ENCODE data around the gene PRND.
"Not testable (repeated sequence)": the region's sequence is repeated elsewhere in the genome, so short reads cannot be mapped to it uniquely, and the experiment has no call there.

Gene PRND, protein sequence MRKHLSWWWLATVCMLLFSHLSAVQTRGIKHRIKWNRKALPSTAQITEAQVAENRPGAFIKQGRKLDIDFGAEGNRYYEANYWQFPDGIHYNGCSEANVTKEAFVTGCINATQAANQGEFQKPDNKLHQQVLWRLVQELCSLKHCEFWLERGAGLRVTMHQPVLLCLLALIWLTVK
- total RNA-seq = 0 to 0.10 (median 0) reads per million in 18 experiments

DNA sequence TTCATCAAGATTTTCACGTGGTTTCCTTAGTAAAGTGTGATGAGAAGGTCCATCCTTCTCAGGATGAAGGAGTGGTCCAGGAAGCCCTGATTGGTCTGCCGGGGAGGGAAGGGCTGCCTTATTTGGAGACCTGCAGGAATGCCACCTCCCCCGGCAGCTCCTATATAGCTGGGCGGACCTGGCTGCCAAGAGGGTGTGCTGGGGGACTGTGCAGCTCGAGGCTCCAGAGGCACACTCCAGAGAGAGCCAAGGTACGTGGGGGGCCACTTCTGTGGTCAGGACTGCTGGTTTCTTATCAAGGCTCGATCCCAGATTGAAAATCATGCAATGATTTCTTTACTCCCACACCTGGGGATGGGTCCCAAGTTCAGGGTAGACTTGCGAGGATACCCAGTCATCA, at the start of gene PRND:
TSS of gene PRND (plus strand) at position 191 of the 400 bp plus-strand sequence. CDS start 2,643 bp downstream, outside the sequence.
- DNase-seq = no peak

DNA sequence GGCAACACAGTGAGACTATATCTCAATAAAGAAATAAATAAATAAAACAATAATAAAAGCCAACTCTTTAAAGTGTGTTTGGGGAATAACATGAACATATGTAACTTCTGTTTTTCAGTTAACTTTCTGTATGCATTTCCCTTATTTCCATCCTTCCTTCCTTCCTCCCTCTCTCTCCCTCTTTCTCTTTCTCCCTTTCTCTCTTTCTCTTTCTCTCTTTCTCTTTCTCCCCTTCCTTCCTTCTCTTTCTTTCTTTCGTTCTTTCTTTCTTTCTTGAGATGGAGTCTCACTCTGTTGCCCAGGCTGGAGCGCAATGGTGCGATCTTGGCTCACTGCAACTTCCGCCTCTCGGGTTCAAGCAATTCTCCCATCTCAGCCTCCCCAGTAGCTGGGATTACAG, 48.8 kb upstream of the PRND start:
- no peak for DNase-seq

DNA sequence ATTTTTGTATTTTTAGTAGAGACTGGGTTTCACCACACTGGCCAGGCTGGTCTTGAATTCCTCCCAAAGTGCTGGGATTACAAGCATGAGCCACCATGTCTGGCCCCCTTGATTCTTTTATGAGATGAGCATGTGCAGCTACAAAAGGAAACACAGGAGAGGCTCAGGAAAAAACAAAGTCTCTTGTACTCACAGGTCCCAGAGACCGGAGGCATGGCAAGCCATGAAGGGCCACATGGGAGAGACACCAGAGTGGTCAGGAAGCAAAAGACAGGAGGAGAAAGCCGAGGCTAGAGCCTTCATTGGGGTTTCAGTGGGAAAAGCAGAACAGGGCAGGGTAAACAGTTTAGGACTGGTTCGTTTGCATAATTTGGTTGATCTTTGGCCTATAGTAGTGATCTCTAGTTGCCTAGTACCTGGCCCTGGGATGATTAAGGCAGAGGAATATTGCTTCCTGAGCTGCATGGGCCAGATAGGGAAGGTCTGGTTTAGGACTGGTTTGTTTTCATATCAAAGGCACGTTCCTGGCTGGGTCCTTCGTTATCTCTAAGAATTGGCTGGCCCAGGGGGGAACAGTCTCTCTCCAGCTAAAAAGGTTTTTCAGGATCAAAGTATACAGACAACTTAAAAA, 48.2 kb upstream of the PRND start:
- DNase-seq = no peak

DNA sequence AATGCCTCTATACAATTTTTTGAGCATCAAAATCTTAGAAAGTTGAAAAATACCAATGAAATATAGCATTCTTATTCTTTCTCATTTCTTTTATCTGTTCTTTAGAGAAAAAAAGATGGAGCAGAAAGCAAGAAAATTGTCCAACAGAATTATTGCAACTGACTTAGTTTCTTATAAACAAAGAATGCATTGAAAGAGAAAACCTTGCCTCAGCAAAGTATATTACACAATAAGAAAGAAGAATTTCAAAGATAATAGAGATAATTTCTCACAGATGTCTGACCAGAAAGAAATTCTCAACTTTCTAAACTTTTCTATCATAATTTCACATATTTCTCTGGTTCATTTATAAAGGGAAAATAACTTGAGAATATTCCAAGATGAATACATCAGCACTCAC, 47.0 kb upstream of the PRND start:
- DNase-seq = no peak

DNA sequence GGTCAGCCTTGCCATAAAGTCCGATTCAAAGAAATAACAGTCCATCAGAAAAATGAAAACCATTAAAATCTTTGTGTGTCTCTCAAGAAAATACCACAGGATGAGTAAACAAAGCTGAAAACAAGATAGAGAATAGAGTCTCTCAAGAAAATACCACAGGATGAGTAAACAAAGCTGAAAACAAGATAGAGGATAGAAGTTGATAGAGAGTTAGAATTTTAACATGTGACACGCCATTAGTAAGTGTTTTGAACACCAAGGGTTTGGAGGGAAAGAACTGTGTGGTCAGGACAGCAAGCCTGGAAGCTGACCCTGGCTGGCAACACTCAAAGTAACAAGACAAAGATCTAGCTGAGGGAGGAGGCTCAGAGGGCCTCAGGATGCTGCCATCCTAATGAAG, 43.9 kb upstream of the PRND start:
- DNase-seq = no peak

DNA sequence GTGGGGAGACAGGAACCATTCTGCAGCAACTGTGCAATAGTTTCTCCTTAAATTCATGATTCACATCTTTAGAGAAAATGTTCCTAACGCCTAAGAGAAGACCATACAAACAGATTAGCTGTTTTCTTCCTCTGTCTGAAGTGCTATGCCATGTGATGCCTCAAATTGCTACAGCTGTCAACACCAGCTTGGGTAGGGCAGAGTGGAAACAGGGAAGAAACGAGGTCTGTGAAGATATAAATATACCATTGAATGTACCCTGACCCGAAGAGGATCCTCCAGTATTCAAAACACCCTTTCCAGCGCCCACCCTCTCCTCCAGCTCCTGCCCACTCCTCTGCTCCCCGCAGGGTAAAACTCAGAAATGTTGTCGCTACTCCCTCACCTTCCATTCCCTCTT, 40.3 kb upstream of the PRND start:
- peak; percentile 30 to 62 for DNase-seq

DNA sequence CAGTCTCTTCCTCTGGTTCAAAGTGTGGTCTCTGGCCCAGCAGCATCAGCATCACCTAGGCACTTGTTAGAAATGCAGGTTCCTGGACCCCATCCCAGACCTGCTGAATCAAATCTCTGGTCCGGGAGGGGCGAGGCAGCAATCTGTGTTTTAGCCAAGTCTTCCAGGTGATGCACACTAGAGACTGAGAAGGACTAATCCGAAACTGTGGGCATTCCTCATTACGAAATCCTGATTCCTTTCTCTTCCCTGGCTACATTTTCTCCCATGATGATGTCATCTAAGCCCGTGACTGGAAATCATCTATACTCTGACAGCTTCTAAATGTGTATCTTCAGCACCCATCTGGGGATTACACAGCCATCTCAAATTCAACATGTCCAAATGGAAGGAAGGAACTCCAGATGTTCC, 39.7 kb upstream of the PRND start:
- no peak for DNase-seq

DNA sequence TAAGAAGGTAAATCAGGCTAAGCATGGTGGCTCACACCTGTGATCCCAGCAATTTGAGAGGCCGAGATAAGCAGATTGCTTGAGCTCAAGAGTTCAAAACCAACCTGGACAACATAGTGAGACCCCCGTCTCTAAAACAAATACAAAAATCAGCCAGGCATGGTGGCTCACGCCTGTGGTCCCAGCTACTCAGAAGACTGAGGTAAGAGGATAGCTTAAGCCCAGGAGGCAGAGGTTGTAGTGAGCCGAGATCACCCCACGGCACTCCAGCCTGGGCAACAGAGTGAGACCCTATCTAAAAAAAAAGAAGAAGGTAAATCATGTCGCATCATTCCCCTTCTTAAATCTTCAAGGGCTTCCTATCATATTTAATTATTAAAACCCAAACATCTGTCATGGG, 39.0 kb upstream of the PRND start:
- DNase-seq = no peak

DNA sequence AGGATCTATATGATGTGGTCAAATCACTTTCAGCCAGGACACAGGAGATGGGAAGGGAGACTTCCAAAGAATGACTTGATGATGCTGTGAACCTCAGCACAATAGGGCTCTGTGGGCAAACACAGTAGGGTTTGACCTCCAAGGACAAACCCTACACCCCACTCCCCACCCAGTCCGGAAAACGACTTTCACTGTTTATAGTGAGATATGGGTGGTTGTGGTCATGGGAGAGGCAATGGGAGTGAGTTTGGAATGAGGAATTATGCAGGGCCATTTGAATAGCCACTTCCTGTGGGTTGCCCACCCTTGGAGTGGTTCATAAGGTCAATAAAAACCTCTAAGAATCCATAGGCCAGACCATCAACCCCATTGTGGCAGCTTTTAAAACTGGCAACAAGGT, 38.4 kb upstream of the PRND start:
- no peak for DNase-seq

DNA sequence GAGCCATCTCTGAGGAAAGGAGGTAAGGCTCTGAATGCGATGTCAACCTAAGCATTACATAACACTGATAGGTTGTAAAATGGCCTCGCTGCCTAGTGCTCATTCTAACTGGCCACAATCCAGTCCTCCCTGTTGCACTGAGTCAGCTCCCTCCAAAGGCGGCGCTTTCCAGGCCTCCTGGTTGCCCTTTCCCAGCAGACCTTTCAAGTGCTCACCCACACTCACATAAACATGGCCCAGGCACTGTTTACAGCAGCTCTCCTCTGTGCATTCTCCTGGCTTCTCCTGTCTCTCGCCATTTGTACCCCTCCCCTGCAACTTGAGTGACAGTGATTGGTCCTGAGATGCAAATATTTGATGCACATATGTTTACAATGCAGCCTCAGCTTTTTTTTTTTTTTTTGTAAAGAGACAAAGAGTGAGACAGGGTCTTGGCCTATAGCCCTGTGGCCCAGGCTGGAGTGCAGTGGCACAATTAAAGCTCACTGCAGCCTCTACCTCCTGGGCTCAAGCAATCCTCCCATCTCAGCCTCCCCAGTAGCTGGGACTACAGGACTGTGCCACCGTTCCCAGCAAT, 36.8 kb upstream of the PRND start:
- no peak for DNase-seq

DNA sequence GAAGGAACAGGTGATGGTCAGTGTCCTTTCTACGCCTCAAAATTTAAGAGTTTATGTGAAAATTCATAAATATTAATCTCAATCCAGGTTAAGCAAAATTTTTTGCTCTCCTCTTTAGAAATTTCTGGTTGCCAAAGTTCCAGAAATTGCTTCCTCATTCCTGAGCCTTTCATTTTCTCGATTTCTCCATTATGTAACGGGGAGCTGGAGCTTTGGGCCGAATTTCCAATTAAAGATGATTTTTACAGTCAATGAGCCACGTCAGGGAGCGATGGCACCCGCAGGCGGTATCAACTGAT, 35.8 kb upstream of the PRND start:
- DNase-seq = no peak

DNA sequence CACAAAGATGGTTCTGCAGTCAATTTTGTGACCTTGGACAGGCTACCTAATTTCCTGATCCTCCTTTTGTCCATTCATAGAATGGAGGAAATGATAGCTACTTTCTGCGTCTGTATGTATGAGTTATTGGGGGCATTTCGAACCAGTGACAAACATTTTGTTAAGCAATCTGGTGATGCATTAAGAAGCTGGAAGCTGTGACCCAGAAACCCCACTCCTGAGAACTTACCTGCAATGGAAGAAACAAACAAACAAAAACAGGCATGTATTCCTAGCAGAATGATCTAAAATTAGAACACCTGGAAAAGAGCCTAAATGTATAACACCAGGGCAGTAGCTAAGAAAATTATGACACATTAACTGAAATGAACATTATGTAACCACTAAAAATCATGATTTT, 33.4 kb upstream of the PRND start:
- DNase-seq = no peak

DNA sequence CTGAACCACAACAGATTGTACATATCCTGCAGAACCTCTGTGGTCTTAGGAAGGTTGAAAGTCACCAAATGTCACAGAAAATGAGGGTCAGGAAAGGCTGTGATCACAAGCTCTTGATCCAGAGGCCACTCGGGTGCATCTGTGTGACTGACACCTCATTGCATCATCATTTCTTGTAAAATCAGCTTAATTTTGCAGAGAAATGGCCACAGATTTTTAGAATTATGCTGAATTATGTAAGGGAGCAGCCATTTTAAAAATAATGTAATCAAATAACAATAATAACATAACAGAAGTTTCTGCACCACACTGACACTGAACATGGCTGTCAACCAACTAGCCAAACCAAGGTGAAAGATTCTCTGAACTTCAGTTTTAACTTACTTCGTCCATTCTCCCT, 32.5 kb upstream of the PRND start:
- peak; percentile 10 to 46 for DNase-seq

DNA sequence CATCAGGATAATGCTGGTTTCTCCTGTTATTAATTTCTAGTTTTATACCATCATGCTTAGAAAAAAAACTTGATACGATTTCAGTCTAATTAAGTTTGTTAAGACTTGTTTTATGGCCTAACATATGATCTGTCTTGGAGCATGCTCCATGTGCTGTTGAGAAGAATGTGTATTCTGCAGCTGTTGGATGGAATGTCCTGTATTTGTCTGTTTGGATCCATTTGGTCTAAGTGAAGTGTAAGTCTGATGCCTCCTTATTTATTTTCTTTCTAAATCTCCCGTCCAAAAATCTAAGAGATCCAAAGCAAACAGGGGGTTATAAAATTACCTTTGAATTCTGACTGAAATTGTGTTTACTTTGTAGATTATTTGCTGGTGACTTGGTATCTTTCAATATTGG, 30.0 kb upstream of the PRND start:
- no peak for DNase-seq

DNA sequence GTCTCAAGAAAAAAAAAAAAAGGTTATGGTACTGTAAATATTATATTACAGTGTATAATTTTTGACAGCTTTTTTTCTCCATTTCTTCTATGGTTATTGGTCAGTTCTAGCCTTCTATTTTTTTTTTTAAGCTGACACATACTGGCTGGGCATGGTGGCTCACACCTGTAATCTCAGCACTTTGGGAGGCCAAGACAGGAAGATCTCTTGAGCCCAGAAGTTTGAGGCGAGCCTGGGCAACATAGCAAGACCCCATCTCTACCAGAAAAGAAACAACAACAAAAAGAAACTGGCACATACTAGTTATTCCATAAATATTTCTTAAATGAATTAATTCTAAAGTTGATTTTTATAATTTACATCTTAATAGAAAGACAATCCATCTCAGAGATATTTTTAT, 27.6 kb upstream of the PRND start:
- DNase-seq = no peak

DNA sequence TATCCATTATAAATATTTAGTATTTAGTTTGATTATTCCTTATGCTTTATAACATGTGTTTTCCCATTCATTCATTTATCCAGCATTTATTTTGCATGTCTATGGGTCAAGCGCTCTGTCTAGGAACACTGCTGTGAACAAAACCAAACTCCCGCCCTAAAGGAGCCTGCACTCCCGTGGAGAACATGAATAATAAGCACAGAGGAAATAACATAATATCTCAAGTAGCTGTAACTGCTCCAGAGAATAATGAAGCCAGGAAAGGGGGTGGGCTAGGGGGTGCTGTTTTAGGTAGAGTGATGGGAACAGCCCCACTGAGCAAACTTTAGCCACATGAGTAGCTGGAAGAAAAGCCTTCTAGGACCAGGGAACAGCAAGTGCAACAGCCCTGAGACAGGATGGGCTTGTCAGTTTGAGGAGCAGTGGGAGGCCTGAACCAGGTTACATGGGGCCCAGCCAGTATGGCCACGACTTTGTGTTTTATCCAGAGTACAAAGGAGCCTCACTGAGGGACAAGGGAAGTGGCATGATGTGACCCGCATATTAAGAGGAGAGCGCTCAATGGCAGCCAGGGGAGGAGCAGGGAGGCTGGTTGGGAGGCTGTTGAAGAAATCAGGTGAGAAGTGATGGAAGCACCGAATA, 24.4 kb upstream of the PRND start:
- DNase-seq = no peak

DNA sequence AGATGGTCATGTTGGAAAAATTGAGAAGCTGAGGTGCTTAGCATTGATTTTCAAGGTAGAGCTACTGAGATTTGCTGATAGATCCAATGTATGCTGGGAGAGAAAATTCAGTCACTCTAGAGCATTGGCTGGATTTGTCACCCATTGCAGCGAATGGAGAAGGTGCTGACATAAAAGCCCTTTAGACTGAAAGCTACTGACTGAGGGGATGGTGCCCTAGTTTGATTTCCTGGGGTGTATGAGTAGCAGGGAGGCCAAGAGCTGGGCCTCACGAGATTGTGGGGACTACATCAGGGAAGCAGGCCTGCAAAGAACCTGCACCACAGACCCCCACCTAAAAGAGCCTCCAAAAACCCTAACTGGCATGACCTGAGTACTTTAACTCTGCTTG, 23.9 kb upstream of the PRND start:
- DNase-seq = no peak

DNA sequence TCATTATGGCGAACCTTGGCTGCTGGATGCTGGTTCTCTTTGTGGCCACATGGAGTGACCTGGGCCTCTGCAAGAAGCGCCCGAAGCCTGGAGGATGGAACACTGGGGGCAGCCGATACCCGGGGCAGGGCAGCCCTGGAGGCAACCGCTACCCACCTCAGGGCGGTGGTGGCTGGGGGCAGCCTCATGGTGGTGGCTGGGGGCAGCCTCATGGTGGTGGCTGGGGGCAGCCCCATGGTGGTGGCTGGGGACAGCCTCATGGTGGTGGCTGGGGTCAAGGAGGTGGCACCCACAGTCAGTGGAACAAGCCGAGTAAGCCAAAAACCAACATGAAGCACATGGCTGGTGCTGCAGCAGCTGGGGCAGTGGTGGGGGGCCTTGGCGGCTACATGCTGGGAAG, 22.5 kb upstream of the PRND start:
- DNase-seq = no peak

DNA sequence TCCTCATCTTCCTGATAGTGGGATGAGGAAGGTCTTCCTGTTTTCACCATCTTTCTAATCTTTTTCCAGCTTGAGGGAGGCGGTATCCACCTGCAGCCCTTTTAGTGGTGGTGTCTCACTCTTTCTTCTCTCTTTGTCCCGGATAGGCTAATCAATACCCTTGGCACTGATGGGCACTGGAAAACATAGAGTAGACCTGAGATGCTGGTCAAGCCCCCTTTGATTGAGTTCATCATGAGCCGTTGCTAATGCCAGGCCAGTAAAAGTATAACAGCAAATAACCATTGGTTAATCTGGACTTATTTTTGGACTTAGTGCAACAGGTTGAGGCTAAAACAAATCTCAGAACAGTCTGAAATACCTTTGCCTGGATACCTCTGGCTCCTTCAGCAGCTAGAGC, 21.8 kb upstream of the PRND start:
- DNase-seq = no peak

DNA sequence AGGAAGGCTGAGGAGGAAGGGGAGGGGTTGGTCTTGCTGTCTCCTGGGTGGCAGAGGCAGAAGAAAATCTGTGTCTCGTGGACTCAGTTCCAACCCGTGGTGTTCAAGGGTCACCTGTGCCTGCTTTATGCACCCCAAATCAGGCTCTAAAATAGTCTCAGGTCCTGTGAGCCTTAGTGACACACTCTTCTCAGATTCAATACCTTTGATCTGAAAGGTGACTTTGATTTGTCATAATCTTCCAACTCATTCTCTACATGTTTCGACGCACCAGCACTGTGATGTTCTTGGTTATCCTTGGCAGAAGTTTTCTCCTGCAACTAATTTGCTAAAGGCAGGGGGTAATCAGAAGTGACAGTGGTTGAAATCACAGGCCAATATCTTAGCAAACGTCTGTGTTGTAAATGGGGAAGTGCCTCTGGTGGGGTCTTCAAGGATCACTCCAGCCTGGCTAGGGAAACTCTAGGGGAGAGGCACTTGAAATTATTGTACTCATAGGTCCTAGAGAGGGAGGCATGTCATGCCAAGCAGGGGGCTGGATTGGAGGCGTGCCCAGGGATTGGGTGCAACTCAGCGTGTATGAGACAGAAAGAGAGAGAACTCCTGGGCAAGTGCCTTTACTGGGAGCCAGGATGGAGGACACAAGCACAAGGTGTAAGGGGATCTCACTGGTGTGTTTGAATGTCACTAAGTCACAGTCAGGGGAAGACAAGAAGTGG, 19.0 kb upstream of the PRND start:
- no peak for DNase-seq

DNA sequence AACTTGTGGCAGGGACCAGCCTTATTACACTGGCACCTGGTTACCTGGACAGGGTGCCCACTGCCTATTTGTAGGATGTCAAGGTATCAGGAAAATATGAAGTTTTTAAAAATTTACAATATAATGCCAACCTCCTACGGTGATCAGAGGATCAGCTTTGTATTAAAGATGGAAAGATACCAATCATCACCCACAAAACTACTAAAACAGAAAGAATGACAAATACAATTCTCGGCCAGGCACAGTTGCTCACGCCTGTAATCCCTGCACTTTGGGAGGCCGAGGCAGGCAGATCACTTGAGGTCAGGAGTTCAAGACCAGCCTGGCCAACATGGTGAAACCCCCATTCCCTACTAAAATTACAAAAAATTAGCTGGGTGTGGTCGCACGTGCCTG, 18.4 kb upstream of the PRND start:
- DNase-seq = no peak

DNA sequence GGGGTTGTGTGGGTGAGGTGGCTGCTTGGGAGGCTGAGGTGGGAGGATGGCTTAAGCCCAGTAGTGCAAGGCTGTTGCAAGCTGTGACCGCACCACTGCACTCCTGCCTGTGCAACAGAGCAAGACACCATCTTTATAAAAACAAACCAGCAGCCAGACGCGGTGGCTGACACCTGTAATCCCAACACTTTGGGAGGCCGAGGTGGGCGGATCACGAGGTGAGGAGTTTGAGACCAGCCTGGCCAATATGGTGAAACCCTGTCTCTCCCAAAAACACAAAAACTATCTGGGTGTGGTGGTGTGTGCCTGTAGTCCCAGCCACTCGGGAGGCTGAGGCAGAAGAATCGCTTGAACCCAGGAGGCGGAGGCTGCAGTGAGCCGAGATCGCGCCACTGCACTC, 14.8 kb upstream of the PRND start:
- not testable (repeated sequence) for DNase-seq

DNA sequence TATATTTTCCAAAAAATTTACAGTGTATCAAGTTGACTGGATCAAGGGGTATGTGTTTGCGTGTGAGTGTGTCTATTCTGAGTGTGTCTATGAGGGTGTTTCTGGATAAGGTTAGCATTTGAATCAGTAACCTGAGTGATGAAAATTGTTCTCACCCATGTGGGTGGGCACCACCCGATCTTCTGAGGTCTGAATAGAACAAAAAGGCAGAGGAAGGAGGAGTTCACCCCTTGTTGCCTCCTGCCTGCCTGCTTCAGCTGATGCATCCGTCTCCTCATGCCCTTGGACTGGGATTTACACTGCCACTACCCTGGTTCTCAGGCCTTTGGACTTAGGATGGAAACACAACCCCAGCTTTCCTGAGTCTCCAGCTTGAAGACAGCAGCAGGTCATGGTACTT, 13.7 kb upstream of the PRND start:
- no peak for DNase-seq

DNA sequence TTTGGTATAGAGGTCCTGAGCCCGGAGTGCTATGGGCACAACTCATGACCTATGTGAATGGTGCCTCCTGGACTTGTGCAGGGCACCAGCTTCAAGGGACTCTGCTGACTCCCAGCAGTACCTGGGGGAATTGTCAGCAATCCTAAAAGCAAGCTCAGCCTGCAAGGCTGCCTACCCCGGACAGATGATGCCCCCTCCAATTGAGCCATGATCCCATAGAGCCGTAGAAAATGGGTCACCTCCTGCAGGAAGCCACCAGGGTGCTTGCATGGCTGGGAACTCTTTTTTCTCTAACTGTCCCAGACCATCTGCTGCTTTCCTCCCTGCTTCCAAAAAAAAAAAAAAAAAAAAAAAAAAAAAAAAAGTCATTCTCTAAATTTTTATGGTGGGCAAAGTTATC, 12.9 kb upstream of the PRND start:
- no peak for DNase-seq

Data from inflammatory macrophage (primary cell).